Coronary artery (tissue), 2 donors: ENCODE data around the gene ACADS.

Experiments
- DNase-seq: peaks from one replicate; pipeline ENCODE4 v3.0.0-alpha.2; 2017; ENCODE audit warnings: low spot score
- H3K27ac ChIP-seq, 2 donors: fragments of 200-600 bp; sonication (generic); one replicate each; pipeline ENCODE4 v1.5.1; 2016 to 2019
- H3K4me3 ChIP-seq: fragments of 200-600 bp; sonication (generic); 2 replicates; pipeline ENCODE4 v1.5.1; 2016; ENCODE audit warnings: mild to moderate bottlenecking, moderate library complexity
- CTCF ChIP-seq: fragments of 200-600 bp; sonication (generic); IDR thresholded peaks from one replicate; pipeline ENCODE4 v1.5.1; 2019; ENCODE audit warnings: antibody characterized with exemption

ACADS gene

GRCh38 chr12:120761519-120761934, 35.9 kb downstream of the ACADS start:
- Histone ChIP-seq H3K4me3 (peak overlapping the region; percentile 13), H3K27ac (peak overlapping the region; percentile 3 to 52)
- no peak for TF ChIP-seq CTCF
- no peak for DNase-seq

- no peak for DNase-seq
- no peak for TF ChIP-seq CTCF
- Histone ChIP-seq H3K4me3 (peak overlapping the region; percentile 13), H3K27ac (peak overlapping the region; percentile 3 to 52)
These were observed 36.5 kb downstream of the ACADS start for GRCh38 chr12:120762086-120762485.

- Histone ChIP-seq H3K4me3 (no peak overlapping the region), H3K27ac (no peak overlapping the region)
- DNase-seq: no peak
- TF ChIP-seq CTCF: no peak
These were observed 37.6 kb downstream of the ACADS start for GRCh38 chr12:120763250-120763649.

- DNase-seq: no peak
- TF ChIP-seq CTCF: no peak
- Histone ChIP-seq H3K4me3 (no peak overlapping the region), H3K27ac (no peak overlapping the region)
These were observed 39.2 kb downstream of the ACADS start for GRCh38 chr12:120764816-120765215.

GRCh38 chr12:120766566-120766965, 40.9 kb downstream of the ACADS start:
- Histone ChIP-seq H3K4me3 (no peak overlapping the region), H3K27ac (no peak overlapping the region)
- DNase-seq: no peak
- TF ChIP-seq CTCF: no peak

GRCh38 chr12:120767071-120768024, 41.7 kb downstream of the ACADS start:
- no peak overlapping the region for H3K4me3 ChIP-seq
- H3K27ac ChIP-seq: no peak overlapping the region
- TF ChIP-seq CTCF: no peak
- DNase-seq: no peak

GRCh38 chr12:120771097-120771496, 45.5 kb downstream of the ACADS start:
- no peak overlapping the region for H3K4me3 ChIP-seq
- DNase-seq: no peak
- H3K27ac ChIP-seq: no peak overlapping the region
- no peak for TF ChIP-seq CTCF
